ENCODE measurements around the gene PLAC8.
"Not testable (repeated sequence)": the region's sequence is repeated elsewhere in the genome, so short reads cannot be mapped to it uniquely, and the experiment has no call there.

The PLAC8 gene

GRCh38 chr4:83114576-83114975 lies at the start of gene PLAC8:
TSS of gene PLAC8 (minus strand) at chr4:83114729. CDS start at chr4:83107921, 6,808 bp downstream.
- H3K9me3 ChIP-seq (ENCODE audit: control insufficient read depth, insufficient read depth, low read length) = no peaks in the 10 kb centered on the region

GRCh38 chr4:83153417-83153816 lies 38.9 kb upstream of the PLAC8 start:
- Histone ChIP-seq H3K9me3 (ENCODE audit: control insufficient read depth, insufficient read depth, low read length) (no peaks in the 10 kb centered on the region), H3K4me1 (ENCODE audit: control insufficient read depth, insufficient read depth, low read length) (peaks cover 3% of the 10 kb centered on the region), H3K27me3 (ENCODE audit: control insufficient read depth, insufficient read depth, low read length) (no peaks in the 10 kb centered on the region), H3K9ac (ENCODE audit: low read depth, low read length) (no peak overlapping the region), H3K36me3 (ENCODE audit: control insufficient read depth, insufficient read depth, low read length) (no peaks in the 10 kb centered on the region), H3K4me3 (ENCODE audit: low read depth, low read length) (no peak overlapping the region)

More at GRCh38 chr4:83114576-83114975, at the start of gene PLAC8:
- peaks cover 2% of the 10 kb centered on the region for H3K27me3 ChIP-seq (ENCODE audit: control insufficient read depth, insufficient read depth, low read length)
- no peak within 1 kb of the TSS for H3K4me3 ChIP-seq (ENCODE audit: low read depth, low read length)
- H3K36me3 ChIP-seq (ENCODE audit: control insufficient read depth, insufficient read depth, low read length) = no peaks in the 10 kb centered on the region
- H3K4me1 ChIP-seq (ENCODE audit: control insufficient read depth, insufficient read depth, low read length) = peaks cover 13% of the 10 kb centered on the region
- H3K9ac ChIP-seq (ENCODE audit: low read depth, low read length) = no peak within 1 kb of the TSS

GRCh38 chr4:83152746-83153145 lies 38.2 kb upstream of the PLAC8 start:
- Histone ChIP-seq H3K9ac (ENCODE audit: low read depth, low read length) (no peak overlapping the region), H3K36me3 (ENCODE audit: control insufficient read depth, insufficient read depth, low read length) (no peaks in the 10 kb centered on the region)

GRCh38 chr4:83151651-83152050 lies 37.1 kb upstream of the PLAC8 start:
- Histone ChIP-seq H3K4me3 (ENCODE audit: low read depth, low read length) (no peak overlapping the region), H3K27me3 (ENCODE audit: control insufficient read depth, insufficient read depth, low read length) (no peaks in the 10 kb centered on the region), H3K36me3 (ENCODE audit: control insufficient read depth, insufficient read depth, low read length) (no peaks in the 10 kb centered on the region), H3K9ac (ENCODE audit: low read depth, low read length) (no peak overlapping the region), H3K4me1 (ENCODE audit: control insufficient read depth, insufficient read depth, low read length) (peaks cover 3% of the 10 kb centered on the region), H3K9me3 (ENCODE audit: control insufficient read depth, insufficient read depth, low read length) (no peaks in the 10 kb centered on the region)

More at GRCh38 chr4:83152746-83153145, 38.2 kb upstream of the PLAC8 start:
- Histone ChIP-seq H3K4me1 (ENCODE audit: control insufficient read depth, insufficient read depth, low read length) (peaks cover 3% of the 10 kb centered on the region), H3K4me3 (ENCODE audit: low read depth, low read length) (no peak overlapping the region), H3K27me3 (ENCODE audit: control insufficient read depth, insufficient read depth, low read length) (no peaks in the 10 kb centered on the region), H3K9me3 (ENCODE audit: control insufficient read depth, insufficient read depth, low read length) (no peaks in the 10 kb centered on the region)

GRCh38 chr4:83150653-83151330 lies 36.3 kb upstream of the PLAC8 start:
- Histone ChIP-seq H3K9ac (ENCODE audit: low read depth, low read length) (no peak overlapping the region), H3K4me1 (ENCODE audit: control insufficient read depth, insufficient read depth, low read length) (peaks cover 3% of the 10 kb centered on the region), H3K36me3 (ENCODE audit: control insufficient read depth, insufficient read depth, low read length) (no peaks in the 10 kb centered on the region), H3K4me3 (ENCODE audit: low read depth, low read length) (no peak overlapping the region), H3K9me3 (ENCODE audit: control insufficient read depth, insufficient read depth, low read length) (no peaks in the 10 kb centered on the region), H3K27me3 (ENCODE audit: control insufficient read depth, insufficient read depth, low read length) (no peaks in the 10 kb centered on the region)

- Histone ChIP-seq H3K27me3 (ENCODE audit: control insufficient read depth, insufficient read depth, low read length) (no peaks in the 10 kb centered on the region), H3K36me3 (ENCODE audit: control insufficient read depth, insufficient read depth, low read length) (no peaks in the 10 kb centered on the region), H3K4me3 (ENCODE audit: low read depth, low read length) (no peak overlapping the region), H3K4me1 (ENCODE audit: control insufficient read depth, insufficient read depth, low read length) (peaks cover 3% of the 10 kb centered on the region), H3K9ac (ENCODE audit: low read depth, low read length) (no peak overlapping the region), H3K9me3 (ENCODE audit: control insufficient read depth, insufficient read depth, low read length) (no peaks in the 10 kb centered on the region)
Observed at GRCh38 chr4:83149865-83150652, 35.5 kb upstream of the PLAC8 start.

- Histone ChIP-seq H3K36me3 (ENCODE audit: control insufficient read depth, insufficient read depth, low read length) (no peaks in the 10 kb centered on the region), H3K4me1 (ENCODE audit: control insufficient read depth, insufficient read depth, low read length) (no peaks in the 10 kb centered on the region), H3K4me3 (ENCODE audit: low read depth, low read length) (no peak overlapping the region), H3K27me3 (ENCODE audit: control insufficient read depth, insufficient read depth, low read length) (no peaks in the 10 kb centered on the region), H3K9ac (ENCODE audit: low read depth, low read length) (no peak overlapping the region), H3K9me3 (ENCODE audit: control insufficient read depth, insufficient read depth, low read length) (no peaks in the 10 kb centered on the region)
Observed at GRCh38 chr4:83146841-83147240, 32.3 kb upstream of the PLAC8 start.

- H3K4me1 ChIP-seq (ENCODE audit: control insufficient read depth, insufficient read depth, low read length); H3K4me3 ChIP-seq (ENCODE audit: low read depth, low read length); H3K9ac ChIP-seq (ENCODE audit: low read depth, low read length); H3K9me3 ChIP-seq (ENCODE audit: control insufficient read depth, insufficient read depth, low read length); H3K27me3 ChIP-seq (ENCODE audit: control insufficient read depth, insufficient read depth, low read length); H3K36me3 ChIP-seq (ENCODE audit: control insufficient read depth, insufficient read depth, low read length): not testable (repeated sequence)
Observed at GRCh38 chr4:83145776-83146175, 31.2 kb upstream of the PLAC8 start.

- no peaks in the 10 kb centered on the region for H3K36me3 ChIP-seq (ENCODE audit: control insufficient read depth, insufficient read depth, low read length)
- H3K9me3 ChIP-seq (ENCODE audit: control insufficient read depth, insufficient read depth, low read length) = peaks cover 4% of the 10 kb centered on the region
Observed at GRCh38 chr4:83139514-83140156, 25.1 kb upstream of the PLAC8 start.

GRCh38 chr4:83138946-83139345 lies 24.4 kb upstream of the PLAC8 start:
- no peak overlapping the region for H3K9ac ChIP-seq (ENCODE audit: low read depth, low read length)
- no peaks in the 10 kb centered on the region for H3K36me3 ChIP-seq (ENCODE audit: control insufficient read depth, insufficient read depth, low read length)
- no peaks in the 10 kb centered on the region for H3K27me3 ChIP-seq (ENCODE audit: control insufficient read depth, insufficient read depth, low read length)
- H3K9me3 ChIP-seq (ENCODE audit: control insufficient read depth, insufficient read depth, low read length) = peaks cover 4% of the 10 kb centered on the region
- H3K4me3 ChIP-seq (ENCODE audit: low read depth, low read length) = no peak overlapping the region
- H3K4me1 ChIP-seq (ENCODE audit: control insufficient read depth, insufficient read depth, low read length) = no peaks in the 10 kb centered on the region

More at GRCh38 chr4:83139514-83140156, 25.1 kb upstream of the PLAC8 start:
- no peak overlapping the region for H3K4me3 ChIP-seq (ENCODE audit: low read depth, low read length)
- H3K27me3 ChIP-seq (ENCODE audit: control insufficient read depth, insufficient read depth, low read length) = no peaks in the 10 kb centered on the region
- no peak overlapping the region for H3K9ac ChIP-seq (ENCODE audit: low read depth, low read length)
- H3K4me1 ChIP-seq (ENCODE audit: control insufficient read depth, insufficient read depth, low read length) = no peaks in the 10 kb centered on the region

GRCh38 chr4:83132065-83132464 lies 17.5 kb upstream of the PLAC8 start:
- Histone ChIP-seq H3K9me3 (ENCODE audit: control insufficient read depth, insufficient read depth, low read length) (no peaks in the 10 kb centered on the region), H3K4me1 (ENCODE audit: control insufficient read depth, insufficient read depth, low read length) (no peaks in the 10 kb centered on the region), H3K4me3 (ENCODE audit: low read depth, low read length) (no peak overlapping the region), H3K36me3 (ENCODE audit: control insufficient read depth, insufficient read depth, low read length) (no peaks in the 10 kb centered on the region), H3K27me3 (ENCODE audit: control insufficient read depth, insufficient read depth, low read length) (no peaks in the 10 kb centered on the region), H3K9ac (ENCODE audit: low read depth, low read length) (no peak overlapping the region)
